ENCODE results near the gene CUX1.
"Not testable (repeated sequence)": the region's sequence is repeated elsewhere in the genome, so short reads cannot be mapped to it uniquely, and the experiment has no call there.

Gene CUX1

GRCh38 chr7:102327183-102327582 lies 509.8 kb downstream of the CUX1 start:
- not testable (repeated sequence) for DNase-seq

GRCh38 chr7:102328863-102329262 lies 511.4 kb downstream of the CUX1 start:
- not testable (repeated sequence) for DNase-seq

GRCh38 chr7:102329366-102329765 lies 511.9 kb downstream of the CUX1 start:
- DNase-seq: not testable (repeated sequence)

GRCh38 chr7:102330666-102331460 lies 513.4 kb downstream of the CUX1 start:
- not testable (repeated sequence) for DNase-seq

Data from T-helper 9 cell (primary cell).